ENCODE measurements around the gene PPP1R3G.

PPP1R3G gene

GRCh38 chr6:5094327-5094726 is 9.2 kb downstream of the PPP1R3G start:
- DNase-seq (ENCODE audit: low read depth in 2 of 2), result no peak

GRCh38 chr6:5095236-5095635 is 10.1 kb downstream of the PPP1R3G start:
- DNase-seq (ENCODE audit: low read depth in 2 of 2), result no peak

GRCh38 chr6:5096482-5096881 is 11.3 kb downstream of the PPP1R3G start:
- no peak for DNase-seq (ENCODE audit: low read depth in 2 of 2)

- no peak for DNase-seq (ENCODE audit: low read depth in 2 of 2)
Observed at GRCh38 chr6:5098501-5099270, 13.5 kb downstream of the PPP1R3G start.

GRCh38 chr6:5099537-5099936 is 14.4 kb downstream of the PPP1R3G start:
- DNase-seq (ENCODE audit: low read depth in 2 of 2), result no peak

- no peak for DNase-seq (ENCODE audit: low read depth in 2 of 2)
Observed at GRCh38 chr6:5100806-5101205, 15.7 kb downstream of the PPP1R3G start.

- DNase-seq (ENCODE audit: low read depth in 2 of 2), result no peak
Observed at GRCh38 chr6:5102267-5102970, 17.3 kb downstream of the PPP1R3G start.

- no peak for DNase-seq (ENCODE audit: low read depth in 2 of 2)
Observed at GRCh38 chr6:5103250-5103649, 18.1 kb downstream of the PPP1R3G start.

GRCh38 chr6:5104667-5105066 is 19.5 kb downstream of the PPP1R3G start:
- DNase-seq (ENCODE audit: low read depth in 2 of 2), result no peak

GRCh38 chr6:5105146-5105545 is 20.0 kb downstream of the PPP1R3G start:
- no peak for DNase-seq (ENCODE audit: low read depth in 2 of 2)

GRCh38 chr6:5107341-5107740 is 22.2 kb downstream of the PPP1R3G start:
- DNase-seq (ENCODE audit: low read depth in 2 of 2), result no peak

- no peak for DNase-seq (ENCODE audit: low read depth in 2 of 2)
Observed at GRCh38 chr6:5108068-5108467, 22.9 kb downstream of the PPP1R3G start.

- no peak for DNase-seq (ENCODE audit: low read depth in 2 of 2)
Observed at GRCh38 chr6:5108536-5109150, 23.5 kb downstream of the PPP1R3G start.

- DNase-seq (ENCODE audit: low read depth in 2 of 2), result no peak
Observed at GRCh38 chr6:5109436-5109835, 24.3 kb downstream of the PPP1R3G start.

- DNase-seq (ENCODE audit: low read depth in 2 of 2), result no peak
Observed at GRCh38 chr6:5110246-5110645, 25.1 kb downstream of the PPP1R3G start.

- no peak for DNase-seq (ENCODE audit: low read depth in 2 of 2)
Observed at GRCh38 chr6:5111626-5112025, 26.5 kb downstream of the PPP1R3G start.

GRCh38 chr6:5112066-5112799 is 27.1 kb downstream of the PPP1R3G start:
- DNase-seq (ENCODE audit: low read depth in 2 of 2), result no peak

- DNase-seq (ENCODE audit: low read depth in 2 of 2), result no peak
Observed at GRCh38 chr6:5113096-5113495, 28.0 kb downstream of the PPP1R3G start.

- no peak for DNase-seq (ENCODE audit: low read depth in 2 of 2)
Observed at GRCh38 chr6:5115168-5115567, 30.0 kb downstream of the PPP1R3G start.

- no peak for DNase-seq (ENCODE audit: low read depth in 2 of 2)
Observed at GRCh38 chr6:5116243-5116991, 31.3 kb downstream of the PPP1R3G start.

Measured in activated CD8-positive, alpha-beta memory T cell treated with anti-CD3 and anti-CD28 coated beads for 4 hours (primary cell).